ENCODE measurements around the gene NRP1.

GRCh38 chr10:33198610-33199009, 135.9 kb downstream of the NRP1 start:
- no peak for TF ChIP-seq CTCF (IDR thresholded peaks at IDR 0.05)
- TF ChIP-seq ESRRA (CRISPR knock-in tag; IDR thresholded peaks at IDR 0.05; ENCODE audit: borderline replicate concordance): no peak
- no peak for TF ChIP-seq ELF4 (CRISPR knock-in tag; IDR thresholded peaks at IDR 0.05; ENCODE audit: low read depth)
- TF ChIP-seq TEAD4 (CRISPR knock-in tag; IDR thresholded peaks at IDR 0.05): no peak
- no peak for TF ChIP-seq SOX15 (CRISPR knock-in tag; IDR thresholded peaks at IDR 0.05)

Measured in WTC11 (cell line).